Neural progenitor cell (in vitro differentiated cells): Measurements from ENCODE around the gene GRIK2.

ENCODE experiments used
- EZH2 ChIP-seq: fragments of 200-600 bp; sonication (generic); IDR thresholded peaks from 2 replicates; pipeline ENCODE4 v1.6.1; 2017; ENCODE audit warnings: antibody characterized with exemption, mild to moderate bottlenecking, moderate library complexity
- EZH2phosphoT487 ChIP-seq: fragments of 200-600 bp; sonication (generic); IDR thresholded peaks from 2 replicates; pipeline ENCODE4 v1.6.1; 2017; ENCODE audit warnings: antibody characterized with exemption
- TF ChIP-seq, protein P1 (sequence below): fragments of 200-600 bp; sonication (generic); IDR thresholded peaks from 2 replicates; pipeline ENCODE4 v1.5.1; 2017; ENCODE audit warnings: antibody characterized with exemption, mild to moderate bottlenecking

GRCh38 chr6:101747716-101748115 lies 354.2 kb downstream of the GRIK2 start:
- TF ChIP-seq, protein P1, sequence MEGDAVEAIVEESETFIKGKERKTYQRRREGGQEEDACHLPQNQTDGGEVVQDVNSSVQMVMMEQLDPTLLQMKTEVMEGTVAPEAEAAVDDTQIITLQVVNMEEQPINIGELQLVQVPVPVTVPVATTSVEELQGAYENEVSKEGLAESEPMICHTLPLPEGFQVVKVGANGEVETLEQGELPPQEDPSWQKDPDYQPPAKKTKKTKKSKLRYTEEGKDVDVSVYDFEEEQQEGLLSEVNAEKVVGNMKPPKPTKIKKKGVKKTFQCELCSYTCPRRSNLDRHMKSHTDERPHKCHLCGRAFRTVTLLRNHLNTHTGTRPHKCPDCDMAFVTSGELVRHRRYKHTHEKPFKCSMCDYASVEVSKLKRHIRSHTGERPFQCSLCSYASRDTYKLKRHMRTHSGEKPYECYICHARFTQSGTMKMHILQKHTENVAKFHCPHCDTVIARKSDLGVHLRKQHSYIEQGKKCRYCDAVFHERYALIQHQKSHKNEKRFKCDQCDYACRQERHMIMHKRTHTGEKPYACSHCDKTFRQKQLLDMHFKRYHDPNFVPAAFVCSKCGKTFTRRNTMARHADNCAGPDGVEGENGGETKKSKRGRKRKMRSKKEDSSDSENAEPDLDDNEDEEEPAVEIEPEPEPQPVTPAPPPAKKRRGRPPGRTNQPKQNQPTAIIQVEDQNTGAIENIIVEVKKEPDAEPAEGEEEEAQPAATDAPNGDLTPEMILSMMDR = no peak
- no peak for TF ChIP-seq EZH2
- TF ChIP-seq EZH2phosphoT487 = no peak
